Measurements from ENCODE around the gene IER5.

IER5 gene

GRCh38 chr1:181091309-181092040 is 3.0 kb downstream of the IER5 start:
- no peak overlapping the region for H3K27ac ChIP-seq (ENCODE audit: low read length)
- no peak overlapping the region for H3K9ac ChIP-seq (ENCODE audit: low read depth, low read length)
- H3K36me3 ChIP-seq (ENCODE audit: insufficient read depth, low read depth, low read length), result peaks cover 16% of the 10 kb centered on the region; the same call in 1 of the 2 replicates
- peaks cover 48% of the 10 kb centered on the region for H3K27me3 ChIP-seq (ENCODE audit: insufficient read depth, low read length)
- no peaks in the 10 kb centered on the region for H3K9me3 ChIP-seq (ENCODE audit: insufficient read depth, low read depth, low read length)
- H3K4me1 ChIP-seq (ENCODE audit: insufficient read depth, low read length), result peaks cover 23% of the 10 kb centered on the region
- H3K4me3 ChIP-seq (ENCODE audit: low read length), result peak overlapping the region; percentile 73

- Histone ChIP-seq H3K27me3 (ENCODE audit: insufficient read depth, low read length) (peaks cover 51% of the 10 kb centered on the region), H3K9ac (ENCODE audit: low read depth, low read length) (no peak overlapping the region), H3K27ac (ENCODE audit: low read length) (no peak overlapping the region), H3K9me3 (ENCODE audit: insufficient read depth, low read depth, low read length) (no peaks in the 10 kb centered on the region), H3K4me3 (ENCODE audit: low read length) (0 out of 2 replicates have a peak overlapping the region, but pooled peaks have one; percentile 73), H3K36me3 (ENCODE audit: insufficient read depth, low read depth, low read length) (peaks cover 16% of the 10 kb centered on the region; the same call in 1 of the 2 replicates), H3K4me1 (ENCODE audit: insufficient read depth, low read length) (peaks cover 29% of the 10 kb centered on the region)
Measured at GRCh38 chr1:181092056-181092455, 3.6 kb downstream of the IER5 start.

GRCh38 chr1:181092883-181093458 is 4.5 kb downstream of the IER5 start:
- Histone ChIP-seq H3K9me3 (ENCODE audit: insufficient read depth, low read depth, low read length) (no peaks in the 10 kb centered on the region), H3K4me3 (ENCODE audit: low read length) (no peak overlapping the region), H3K27ac (ENCODE audit: low read length) (no peak overlapping the region), H3K27me3 (ENCODE audit: insufficient read depth, low read length) (peaks cover 51% of the 10 kb centered on the region), H3K9ac (ENCODE audit: low read depth, low read length) (no peak overlapping the region), H3K36me3 (ENCODE audit: insufficient read depth, low read depth, low read length) (peaks cover 16% of the 10 kb centered on the region; the same call in 1 of the 2 replicates), H3K4me1 (ENCODE audit: insufficient read depth, low read length) (peaks cover 34% of the 10 kb centered on the region)

- H3K9me3 ChIP-seq (ENCODE audit: insufficient read depth, low read depth, low read length), result no peaks in the 10 kb centered on the region
- no peak overlapping the region for H3K27ac ChIP-seq (ENCODE audit: low read length)
- no peak overlapping the region for H3K4me3 ChIP-seq (ENCODE audit: low read length)
- peaks cover 64% of the 10 kb centered on the region for H3K27me3 ChIP-seq (ENCODE audit: insufficient read depth, low read length)
- H3K4me1 ChIP-seq (ENCODE audit: insufficient read depth, low read length), result peaks cover 43% of the 10 kb centered on the region
- H3K36me3 ChIP-seq (ENCODE audit: insufficient read depth, low read depth, low read length), result peaks cover 16% of the 10 kb centered on the region; the same call in 1 of the 2 replicates
- peak overlapping the region; percentile 31; the same call in 1 of the 2 replicates for H3K9ac ChIP-seq (ENCODE audit: low read depth, low read length)
Measured at GRCh38 chr1:181094416-181095212, 6.1 kb downstream of the IER5 start.

- peaks cover 64% of the 10 kb centered on the region for H3K27me3 ChIP-seq (ENCODE audit: insufficient read depth, low read length)
- peaks cover 16% of the 10 kb centered on the region; the same call in 1 of the 2 replicates for H3K36me3 ChIP-seq (ENCODE audit: insufficient read depth, low read depth, low read length)
- peaks cover 50% of the 10 kb centered on the region for H3K4me1 ChIP-seq (ENCODE audit: insufficient read depth, low read length)
- H3K9ac ChIP-seq (ENCODE audit: low read depth, low read length), result no peak overlapping the region
- no peak overlapping the region for H3K4me3 ChIP-seq (ENCODE audit: low read length)
- no peaks in the 10 kb centered on the region for H3K9me3 ChIP-seq (ENCODE audit: insufficient read depth, low read depth, low read length)
- no peak overlapping the region for H3K27ac ChIP-seq (ENCODE audit: low read length)
Measured at GRCh38 chr1:181095260-181095659, 6.8 kb downstream of the IER5 start.

GRCh38 chr1:181095763-181096184 is 7.3 kb downstream of the IER5 start:
- Histone ChIP-seq H3K9ac (ENCODE audit: low read depth, low read length) (peak overlapping the region; percentile 18; the same call in 1 of the 2 replicates), H3K27me3 (ENCODE audit: insufficient read depth, low read length) (peaks cover 64% of the 10 kb centered on the region), H3K9me3 (ENCODE audit: insufficient read depth, low read depth, low read length) (no peaks in the 10 kb centered on the region), H3K36me3 (ENCODE audit: insufficient read depth, low read depth, low read length) (peaks cover 16% of the 10 kb centered on the region; the same call in 1 of the 2 replicates), H3K4me1 (ENCODE audit: insufficient read depth, low read length) (peaks cover 53% of the 10 kb centered on the region), H3K27ac (ENCODE audit: low read length) (no peak overlapping the region), H3K4me3 (ENCODE audit: low read length) (peak overlapping the region; percentile 29; the same call in 1 of the 2 replicates)

GRCh38 chr1:181097242-181097641 is 8.7 kb downstream of the IER5 start:
- H3K27ac ChIP-seq (ENCODE audit: low read length), result no peak overlapping the region

GRCh38 chr1:181099152-181100014 is 10.9 kb downstream of the IER5 start:
- peaks cover 76% of the 10 kb centered on the region for H3K4me1 ChIP-seq (ENCODE audit: insufficient read depth, low read length)

More at GRCh38 chr1:181097242-181097641, 8.7 kb downstream of the IER5 start:
- H3K27me3 ChIP-seq (ENCODE audit: insufficient read depth, low read length), result peaks cover 58% of the 10 kb centered on the region
- no peak overlapping the region for H3K4me3 ChIP-seq (ENCODE audit: low read length)
- H3K9ac ChIP-seq (ENCODE audit: low read depth, low read length), result no peak overlapping the region
- peaks cover 61% of the 10 kb centered on the region for H3K4me1 ChIP-seq (ENCODE audit: insufficient read depth, low read length)
- 0 out of 2 replicates have a peak, but pooled peaks cover 8% of the 10 kb centered on the region for H3K36me3 ChIP-seq (ENCODE audit: insufficient read depth, low read depth, low read length)
- no peaks in the 10 kb centered on the region for H3K9me3 ChIP-seq (ENCODE audit: insufficient read depth, low read depth, low read length)

GRCh38 chr1:181100015-181100905 is 11.8 kb downstream of the IER5 start:
- H3K36me3 ChIP-seq (ENCODE audit: insufficient read depth, low read depth, low read length), result no peaks in the 10 kb centered on the region
- H3K27ac ChIP-seq (ENCODE audit: low read length), result no peak overlapping the region
- H3K4me1 ChIP-seq (ENCODE audit: insufficient read depth, low read length), result peaks cover 73% of the 10 kb centered on the region
- no peak overlapping the region; the same call in 1 of the 2 replicates for H3K4me3 ChIP-seq (ENCODE audit: low read length)
- no peaks in the 10 kb centered on the region for H3K9me3 ChIP-seq (ENCODE audit: insufficient read depth, low read depth, low read length)
- H3K27me3 ChIP-seq (ENCODE audit: insufficient read depth, low read length), result peaks cover 82% of the 10 kb centered on the region
- no peak overlapping the region; the same call in 1 of the 2 replicates for H3K9ac ChIP-seq (ENCODE audit: low read depth, low read length)

More at GRCh38 chr1:181099152-181100014, 10.9 kb downstream of the IER5 start:
- Histone ChIP-seq H3K36me3 (ENCODE audit: insufficient read depth, low read depth, low read length) (no peaks in the 10 kb centered on the region), H3K27ac (ENCODE audit: low read length) (no peak overlapping the region), H3K9me3 (ENCODE audit: insufficient read depth, low read depth, low read length) (no peaks in the 10 kb centered on the region), H3K9ac (ENCODE audit: low read depth, low read length) (no peak overlapping the region), H3K27me3 (ENCODE audit: insufficient read depth, low read length) (peaks cover 79% of the 10 kb centered on the region), H3K4me3 (ENCODE audit: low read length) (no peak overlapping the region; the same call in 1 of the 2 replicates)

GRCh38 chr1:181100934-181101333 is 12.4 kb downstream of the IER5 start:
- Histone ChIP-seq H3K27ac (ENCODE audit: low read length) (peak overlapping the region; percentile 85), H3K4me1 (ENCODE audit: insufficient read depth, low read length) (peaks cover 69% of the 10 kb centered on the region), H3K36me3 (ENCODE audit: insufficient read depth, low read depth, low read length) (no peaks in the 10 kb centered on the region), H3K27me3 (ENCODE audit: insufficient read depth, low read length) (peaks cover 81% of the 10 kb centered on the region), H3K9me3 (ENCODE audit: insufficient read depth, low read depth, low read length) (no peaks in the 10 kb centered on the region), H3K4me3 (ENCODE audit: low read length) (peak overlapping the region; percentile 66; the same call in 1 of the 2 replicates), H3K9ac (ENCODE audit: low read depth, low read length) (peak overlapping the region; percentile 80; the same call in 1 of the 2 replicates)

Measured in iPS-20b (cell line).